HG03469 (cell line): ENCODE measurements around the gene ABCF3.

Source experiments
- ATAC-seq: cut with Tn5 transposase; IDR thresholded peaks from one replicate; pipeline ENCODE4 v1.9.1; 2021; ENCODE audit warnings: mild to moderate bottlenecking, moderate library complexity, moderate number of reproducible peaks; ENCODE audit not compliant: unreplicated experiment

The ABCF3 gene

DNA sequence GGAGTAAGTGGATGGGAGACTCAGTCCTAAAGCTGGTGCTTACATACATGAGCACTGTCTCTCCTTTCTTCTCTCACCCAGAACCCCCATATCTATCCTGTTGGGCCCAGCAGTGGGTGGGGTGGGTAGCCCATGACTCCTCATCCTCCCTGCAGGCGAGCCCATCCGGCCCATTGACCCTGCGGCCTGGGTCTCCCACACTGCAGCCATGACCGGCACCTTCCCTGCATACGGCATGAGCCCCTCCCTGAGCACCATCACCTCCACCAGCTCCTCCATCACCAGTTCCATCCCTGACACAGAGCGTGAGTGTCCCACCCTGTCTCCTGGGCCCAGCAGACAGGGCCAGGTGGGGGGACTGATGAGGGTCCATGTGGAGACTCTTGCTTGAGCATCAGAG is 19.3 kb upstream of the ABCF3 start:
- no peak for ATAC-seq

DNA sequence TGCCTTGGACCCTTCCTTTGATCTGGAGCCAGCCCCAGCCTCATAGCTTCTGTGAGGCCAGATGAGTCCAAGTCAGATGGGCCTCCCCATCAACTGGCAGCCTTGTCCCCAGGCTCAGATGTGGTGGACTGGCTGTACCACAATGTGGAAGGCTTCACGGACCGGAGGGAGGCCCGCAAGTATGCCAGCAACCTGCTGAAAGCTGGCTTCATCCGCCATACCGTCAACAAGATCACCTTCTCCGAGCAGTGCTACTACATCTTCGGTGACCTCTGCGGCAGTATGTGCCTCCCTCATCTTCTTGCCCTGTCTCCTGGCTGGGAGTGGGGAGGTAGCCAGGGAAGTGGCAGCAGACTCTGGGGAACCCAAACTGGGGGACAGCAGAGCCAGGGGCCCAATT is 18.2 kb upstream of the ABCF3 start:
- ATAC-seq, result no peak

DNA sequence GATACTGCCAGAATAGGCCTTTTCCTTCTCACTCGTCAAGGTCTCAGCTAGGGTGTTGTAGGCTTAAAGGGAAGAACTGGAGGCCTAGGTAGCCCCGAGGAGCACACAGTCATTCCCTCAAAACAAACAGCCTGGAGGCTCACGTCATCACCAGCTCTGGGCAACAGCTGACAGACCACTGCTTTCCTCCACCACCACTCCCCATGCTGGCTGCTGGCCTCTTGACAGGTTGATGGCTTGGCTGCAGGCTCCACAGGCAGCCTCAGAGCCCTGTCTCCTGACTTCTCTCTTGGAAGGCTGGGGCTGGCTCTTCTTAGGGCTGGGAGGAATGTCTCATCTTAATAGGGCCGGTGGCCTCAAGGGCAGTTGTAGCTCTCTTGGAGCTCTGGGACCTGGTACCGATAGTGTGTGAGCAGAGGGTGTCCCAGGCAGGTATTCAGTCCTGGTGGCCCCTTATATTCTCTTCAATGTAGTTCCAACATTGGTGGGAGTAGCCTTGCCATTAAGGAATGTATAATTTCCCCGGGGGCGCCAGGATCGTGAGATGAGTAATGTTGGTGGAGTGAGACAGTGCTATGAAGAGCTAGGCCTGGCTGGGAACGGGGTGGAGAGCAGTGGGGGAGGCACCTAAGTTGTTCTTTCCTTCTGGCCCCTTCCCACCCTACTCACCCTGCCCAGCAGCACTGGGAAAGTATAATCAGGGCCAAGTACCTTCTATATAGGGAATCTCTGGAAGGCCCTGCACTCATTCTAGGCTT is 17.5 kb upstream of the ABCF3 start:
- no peak for ATAC-seq

DNA sequence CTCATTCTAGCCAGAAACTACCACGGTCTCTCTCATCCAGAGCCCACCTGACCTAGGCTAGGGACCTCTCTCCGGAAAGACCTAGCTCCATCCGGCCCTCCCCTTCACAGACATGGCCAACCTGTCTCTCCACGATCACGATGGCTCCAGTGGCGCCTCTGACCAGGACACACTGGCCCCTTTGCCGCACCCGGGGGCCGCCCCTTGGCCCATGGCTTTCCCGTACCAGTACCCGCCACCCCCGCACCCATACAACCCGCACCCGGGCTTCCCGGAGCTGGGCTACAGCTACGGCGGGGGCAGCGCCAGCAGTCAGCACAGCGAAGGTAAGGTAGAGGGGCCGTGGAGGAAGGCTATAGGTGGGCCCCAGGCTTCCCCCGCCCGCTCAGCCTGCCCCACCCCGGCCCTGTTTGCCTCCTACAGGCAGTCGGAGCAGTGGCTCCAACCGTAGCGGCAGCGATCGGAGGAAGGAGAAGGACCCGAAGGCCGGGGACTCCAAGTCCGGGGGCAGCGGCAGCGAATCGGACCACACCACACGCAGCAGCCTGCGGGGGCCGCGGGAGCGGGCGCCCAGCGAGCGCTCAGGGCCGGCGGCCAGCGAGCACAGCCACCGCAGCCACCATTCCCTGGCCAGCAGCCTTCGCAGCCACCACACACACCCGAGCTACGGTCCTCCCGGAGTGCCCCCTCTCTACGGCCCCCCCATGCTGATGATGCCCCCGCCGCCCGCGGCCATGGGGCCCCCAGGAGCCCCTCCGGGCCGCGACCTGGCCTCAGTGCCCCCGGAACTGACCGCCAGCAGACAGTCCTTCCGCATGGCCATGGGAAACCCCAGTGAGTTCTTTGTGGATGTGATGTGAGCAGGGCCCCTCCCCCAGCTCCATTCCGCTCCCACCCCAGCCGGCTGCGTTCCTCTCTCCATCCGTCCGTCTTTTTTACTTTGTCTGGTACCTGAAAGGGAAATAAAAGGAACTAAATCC is 15.8 kb upstream of the ABCF3 start:
- no peak for ATAC-seq

DNA sequence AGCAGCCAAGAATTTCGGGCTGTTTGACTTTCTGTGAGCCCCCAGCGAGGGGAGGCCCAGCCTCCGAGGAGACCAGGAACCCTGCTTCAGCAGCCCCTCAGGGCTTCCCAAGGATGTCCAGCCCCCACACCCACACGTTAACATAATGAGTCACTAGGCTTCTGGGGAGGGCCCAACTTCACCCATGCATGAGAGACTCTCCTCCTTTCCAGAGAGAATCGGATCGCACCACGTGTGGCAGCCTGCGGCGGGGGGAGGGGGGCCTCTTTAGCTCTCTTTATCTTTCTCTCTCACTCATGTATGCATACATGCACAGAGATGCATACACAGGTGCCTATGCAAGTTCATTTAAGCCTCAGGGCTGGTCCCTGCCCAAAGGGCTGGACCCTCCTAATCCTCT is 14.4 kb upstream of the ABCF3 start:
- ATAC-seq, result no peak

DNA sequence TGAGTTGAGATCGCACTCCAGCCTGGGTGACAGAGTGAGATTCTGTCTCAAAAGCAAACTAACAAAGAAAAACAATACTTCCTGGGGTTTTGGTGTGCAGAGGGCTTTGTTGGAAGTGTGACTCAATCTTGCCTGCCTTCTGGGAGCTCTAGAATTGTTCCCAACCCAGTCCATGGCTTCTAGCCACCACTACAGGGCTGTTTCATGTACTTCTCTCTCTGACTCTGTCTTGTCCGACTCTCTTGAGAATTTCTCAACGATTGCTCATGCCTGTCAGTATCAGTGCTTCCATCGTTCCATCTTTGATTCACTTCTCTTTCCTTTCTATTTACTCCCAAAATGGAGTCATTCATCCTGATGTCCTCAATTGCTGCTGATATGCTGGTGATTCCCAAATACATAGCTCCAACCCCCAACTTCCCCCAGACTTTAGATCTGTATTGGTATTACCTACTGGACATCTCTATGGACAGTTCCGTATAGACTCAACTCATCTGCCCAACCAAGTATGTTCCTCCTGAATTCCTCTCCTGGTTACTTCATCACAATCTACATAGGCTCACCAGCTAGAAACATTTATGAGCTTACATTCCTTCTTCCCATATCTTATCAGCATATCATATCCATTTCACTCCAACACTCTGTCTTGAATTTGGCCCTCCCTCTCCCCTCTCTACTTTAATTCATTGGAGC is 13.2 kb upstream of the ABCF3 start:
- no peak for ATAC-seq

DNA sequence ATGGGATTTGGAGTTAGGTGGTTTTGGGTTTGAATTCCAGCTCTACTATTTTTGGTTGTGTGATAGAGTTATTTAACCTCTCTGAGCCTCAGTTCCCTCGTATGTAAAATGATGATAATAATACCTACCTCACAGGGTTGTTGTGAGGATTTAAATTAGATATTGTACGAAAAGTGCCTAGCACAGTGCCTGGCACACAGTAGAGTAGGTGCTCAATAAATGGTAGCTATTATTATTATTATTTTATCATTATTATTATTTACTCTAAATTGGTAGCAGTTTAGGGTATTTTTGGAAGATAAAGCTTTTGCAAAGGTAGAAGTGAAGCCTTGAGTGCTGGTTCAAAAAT is 12.7 kb upstream of the ABCF3 start:
- ATAC-seq, result no peak

DNA sequence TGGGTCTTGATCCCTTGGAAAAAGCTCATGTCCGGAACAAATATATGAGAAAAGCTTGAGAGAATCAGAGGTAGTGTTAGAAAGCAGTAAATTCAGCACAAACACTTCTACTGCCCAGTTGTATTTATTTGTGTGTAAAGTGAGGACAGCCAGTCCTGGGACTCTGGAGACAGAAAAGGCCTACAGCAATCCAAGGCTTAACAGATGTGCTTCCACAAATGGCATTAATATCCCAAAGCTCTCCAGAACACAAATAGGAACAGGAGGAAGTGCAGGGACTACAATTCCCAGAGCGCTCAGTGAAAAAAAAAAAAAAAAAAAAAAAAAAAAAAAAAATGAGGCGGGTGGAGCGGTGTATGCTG is 11.7 kb upstream of the ABCF3 start:
- no peak for ATAC-seq

DNA sequence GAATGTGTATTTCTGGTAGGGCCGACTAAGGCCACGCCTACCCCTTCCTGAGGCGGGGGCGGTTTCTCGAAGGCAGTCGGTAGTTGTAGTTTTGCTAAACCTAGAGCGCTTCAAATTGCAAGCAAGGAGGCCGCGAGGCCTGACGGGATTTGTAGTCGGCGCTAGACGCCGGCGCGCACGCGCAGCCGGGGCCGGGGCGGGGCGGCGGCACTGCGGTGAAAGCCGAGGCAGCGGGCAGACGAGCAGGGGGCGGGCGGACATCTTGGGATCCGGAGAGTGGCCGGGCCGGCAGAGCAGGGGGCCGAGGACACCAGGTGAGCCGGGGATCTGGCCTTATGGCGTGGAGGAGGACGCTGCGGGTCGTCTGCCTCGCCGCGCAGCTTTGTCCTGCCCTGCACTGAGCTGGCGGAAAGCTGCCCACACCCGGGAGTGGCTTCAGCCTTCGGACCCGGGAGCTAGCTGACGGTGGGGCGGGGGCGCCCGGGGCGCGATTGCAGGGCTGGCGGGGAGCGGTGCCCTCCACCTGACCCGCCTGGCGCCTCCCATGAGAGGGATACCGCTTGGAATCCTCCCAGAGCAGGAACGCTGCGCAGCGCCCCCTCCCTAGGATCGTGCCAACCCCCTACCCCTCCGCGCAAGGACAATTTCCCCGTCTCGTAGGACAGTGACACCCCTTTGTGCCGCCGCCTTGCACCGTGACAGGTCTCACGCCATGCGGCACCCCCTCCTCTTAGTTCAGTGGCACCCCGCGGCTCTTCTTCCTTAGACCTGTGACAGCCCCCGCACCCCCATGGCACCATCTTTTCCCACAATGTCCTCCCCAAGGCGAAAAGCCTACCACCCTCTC is 11.1 kb upstream of the ABCF3 start, which contains the start of gene AP2M1:
TSS of gene AP2M1 (plus strand) at position 210 of the 847 bp plus-strand sequence. CDS start 2,139 bp downstream, outside the sequence.
- peak; percentile 83 for ATAC-seq

DNA sequence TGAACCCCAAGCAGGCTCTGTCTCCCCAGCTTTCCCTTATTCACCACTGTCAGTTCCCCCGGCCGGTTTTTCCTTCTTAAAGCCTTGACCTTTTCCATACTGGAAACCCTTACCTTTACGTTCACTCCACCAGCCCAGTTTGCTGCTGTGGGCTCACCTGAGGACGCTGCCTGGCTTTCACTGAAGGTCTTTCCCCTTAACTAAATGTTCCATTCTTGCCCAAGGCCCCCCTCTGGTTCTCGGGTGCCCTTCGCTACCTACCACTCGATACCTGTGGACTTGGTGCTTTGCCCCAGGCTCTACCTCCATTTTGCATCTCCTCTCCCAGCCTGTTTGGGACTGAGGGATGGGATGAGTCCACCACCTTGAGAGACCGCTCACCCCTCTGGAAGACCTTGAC is 10.5 kb upstream of the ABCF3 start:
- no peak for ATAC-seq

DNA sequence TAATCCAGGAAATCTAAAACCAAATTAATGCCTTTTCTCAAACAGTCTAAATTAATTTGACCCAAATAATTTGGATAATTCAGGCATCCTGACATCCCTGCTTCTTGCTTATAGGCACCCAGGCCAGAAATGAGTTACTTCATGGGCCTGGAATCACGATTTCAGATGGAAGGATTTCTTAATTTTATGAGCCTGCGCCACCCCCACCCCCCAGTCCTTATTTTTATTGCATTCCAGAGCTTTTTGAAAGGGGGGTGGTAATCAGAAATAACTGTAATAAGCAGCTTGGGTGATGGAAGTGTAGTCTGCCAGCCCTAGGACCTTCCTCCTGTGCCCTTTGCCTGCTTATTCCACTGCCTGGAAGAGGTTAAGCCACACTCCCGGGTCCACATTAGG is 10.0 kb upstream of the ABCF3 start:
- ATAC-seq, result no peak

DNA sequence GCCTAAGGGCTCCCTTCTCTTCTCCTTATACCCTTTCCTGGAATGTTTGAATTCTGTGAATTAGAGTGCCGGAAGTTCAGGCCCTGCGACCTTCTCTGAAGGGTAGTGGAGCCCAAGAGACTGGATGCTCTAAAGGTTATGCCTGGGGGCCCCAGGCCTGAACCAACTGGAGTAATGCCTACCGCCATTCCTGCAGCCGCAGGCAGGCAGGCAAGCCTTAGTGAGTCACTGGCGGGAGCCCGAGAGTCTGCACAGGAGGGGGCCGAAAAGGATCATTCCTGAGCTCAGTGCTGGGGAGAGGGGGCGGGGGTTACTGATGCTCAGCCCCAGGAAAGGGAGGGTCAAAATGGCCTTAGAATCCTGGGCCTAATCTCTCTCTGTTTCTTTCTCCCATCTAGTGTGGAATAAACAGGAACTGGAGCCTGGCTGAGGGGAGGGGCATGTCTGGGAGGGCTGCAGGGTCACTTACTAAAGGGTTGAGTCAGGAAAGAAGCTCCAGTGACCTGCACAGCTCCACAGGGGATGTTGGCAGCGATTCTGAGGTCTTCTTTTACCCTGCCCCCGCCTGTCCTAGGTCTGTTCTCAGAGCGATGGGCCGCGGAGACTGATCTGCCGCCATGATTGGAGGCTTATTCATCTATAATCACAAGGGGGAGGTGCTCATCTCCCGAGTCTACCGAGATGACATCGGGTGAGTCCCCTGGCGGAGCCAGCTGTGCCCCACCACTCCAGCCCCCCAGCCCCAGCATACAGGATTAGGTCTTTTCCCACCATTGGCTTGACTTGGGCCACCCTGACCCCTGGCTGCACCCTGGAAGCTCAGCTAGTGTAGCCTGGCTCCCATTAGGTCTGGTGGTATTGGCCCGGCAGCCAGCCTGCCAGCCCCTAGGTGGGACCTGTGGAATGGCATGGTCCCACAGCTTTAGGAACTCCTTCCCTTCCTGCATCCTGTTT is 9.3 kb upstream of the ABCF3 start:
- ATAC-seq, result no peak

DNA sequence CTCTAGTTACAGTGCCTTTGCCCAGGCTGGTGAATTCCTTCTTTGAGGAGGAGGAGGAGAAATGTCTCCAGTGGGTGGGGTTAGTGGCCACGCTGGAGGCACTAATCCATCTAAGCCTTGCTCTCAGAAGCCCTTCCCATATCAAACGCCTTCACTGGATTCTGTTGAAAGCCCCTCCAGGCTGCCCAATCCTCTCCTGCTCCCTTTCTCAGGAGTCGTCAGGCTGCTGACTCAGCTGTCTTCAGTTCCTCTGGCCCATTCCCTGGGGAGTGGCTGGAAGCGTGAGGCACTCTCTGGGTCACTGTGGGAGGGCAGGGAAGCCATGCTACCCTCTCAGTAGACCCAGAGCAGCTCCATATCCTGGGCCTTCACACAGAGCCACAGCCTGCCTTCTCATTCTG is 8.7 kb upstream of the ABCF3 start:
- ATAC-seq, result no peak

DNA sequence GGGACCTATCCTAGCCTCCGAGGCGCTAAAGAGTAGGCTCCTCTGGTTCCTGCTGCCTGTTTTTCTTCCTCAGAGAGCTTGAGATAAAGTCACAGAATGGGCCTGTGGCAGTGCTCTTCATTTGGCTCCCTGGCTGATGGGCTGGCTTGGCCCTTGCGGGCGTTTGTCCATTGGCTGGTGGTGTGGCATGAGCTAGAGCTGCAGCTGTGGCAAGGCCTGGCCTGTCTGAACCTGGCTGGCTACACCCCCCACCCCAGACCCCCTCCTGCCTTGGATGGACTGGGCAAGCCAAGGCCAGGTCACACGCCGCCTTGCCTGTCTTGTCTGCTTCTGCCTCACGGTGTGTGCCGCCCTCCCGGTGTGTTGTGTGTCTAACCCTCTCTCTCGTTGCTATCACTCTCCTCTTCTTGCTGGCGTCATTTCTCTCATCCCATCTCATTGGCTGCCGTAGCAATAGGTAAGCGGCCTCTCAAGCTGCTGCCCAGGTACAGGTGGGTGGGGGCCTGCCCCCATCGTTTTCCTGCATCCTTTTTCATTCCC is 8.2 kb upstream of the ABCF3 start:
- no peak for ATAC-seq

DNA sequence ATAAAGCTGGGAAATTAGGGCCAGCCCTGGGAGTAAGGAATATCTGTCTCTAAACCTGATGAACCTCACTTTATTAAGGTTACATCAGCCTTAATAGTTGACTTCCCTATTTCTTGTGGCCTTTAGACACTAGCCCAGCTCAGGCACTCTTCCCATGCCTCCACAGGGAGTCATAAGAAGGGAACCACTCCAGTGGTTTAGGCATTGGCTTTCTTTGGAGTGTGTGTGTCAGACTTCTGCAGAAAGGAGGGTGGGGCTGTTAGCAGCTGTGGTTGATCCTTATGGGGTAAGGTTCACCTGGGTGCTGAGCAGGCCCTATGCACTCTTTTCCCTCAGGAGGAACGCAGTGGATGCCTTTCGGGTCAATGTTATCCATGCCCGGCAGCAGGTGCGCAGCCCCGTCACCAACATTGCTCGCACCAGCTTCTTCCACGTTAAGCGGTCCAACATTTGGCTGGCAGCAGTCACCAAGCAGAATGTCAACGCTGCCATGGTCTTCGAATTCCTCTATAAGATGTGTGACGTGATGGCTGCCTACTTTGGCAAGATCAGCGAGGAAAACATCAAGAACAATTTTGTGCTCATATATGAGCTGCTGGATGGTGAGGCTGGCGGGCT is 7.4 kb upstream of the ABCF3 start:
- no peak for ATAC-seq

DNA sequence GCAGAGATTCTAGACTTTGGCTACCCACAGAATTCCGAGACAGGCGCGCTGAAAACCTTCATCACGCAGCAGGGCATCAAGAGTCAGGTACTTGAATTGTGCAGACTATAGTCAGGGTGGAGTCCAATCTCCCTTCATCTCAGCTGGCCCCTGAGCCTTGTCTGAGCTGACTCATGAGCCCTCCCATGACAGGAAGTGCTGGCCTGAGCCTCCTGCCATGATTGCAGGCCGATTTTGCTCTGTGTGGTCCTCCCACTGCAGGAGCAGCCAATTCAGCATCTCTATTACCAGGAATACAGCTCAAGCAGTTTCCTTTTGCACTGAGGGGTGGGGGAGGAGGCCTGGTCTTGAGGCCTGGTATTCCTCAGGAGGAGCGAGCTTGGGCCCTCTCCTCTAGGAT is 5.8 kb upstream of the ABCF3 start:
- no peak for ATAC-seq

DNA sequence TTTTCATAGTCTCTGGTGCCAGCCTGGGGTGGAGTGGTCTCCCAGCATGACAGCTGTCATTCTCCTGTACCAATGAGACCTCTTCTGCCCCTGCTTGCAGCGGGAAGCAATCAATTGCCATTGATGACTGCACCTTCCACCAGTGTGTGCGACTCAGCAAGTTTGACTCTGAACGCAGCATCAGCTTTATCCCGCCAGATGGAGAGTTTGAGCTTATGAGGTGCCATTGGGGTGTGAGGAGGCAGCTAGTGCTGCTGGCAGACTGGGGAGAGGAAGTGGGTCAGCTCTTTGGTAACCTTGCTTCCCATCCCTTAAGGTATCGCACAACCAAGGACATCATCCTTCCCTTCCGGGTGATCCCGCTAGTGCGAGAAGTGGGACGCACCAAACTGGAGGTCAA is 4.4 kb upstream of the ABCF3 start:
- ATAC-seq, result no peak

DNA sequence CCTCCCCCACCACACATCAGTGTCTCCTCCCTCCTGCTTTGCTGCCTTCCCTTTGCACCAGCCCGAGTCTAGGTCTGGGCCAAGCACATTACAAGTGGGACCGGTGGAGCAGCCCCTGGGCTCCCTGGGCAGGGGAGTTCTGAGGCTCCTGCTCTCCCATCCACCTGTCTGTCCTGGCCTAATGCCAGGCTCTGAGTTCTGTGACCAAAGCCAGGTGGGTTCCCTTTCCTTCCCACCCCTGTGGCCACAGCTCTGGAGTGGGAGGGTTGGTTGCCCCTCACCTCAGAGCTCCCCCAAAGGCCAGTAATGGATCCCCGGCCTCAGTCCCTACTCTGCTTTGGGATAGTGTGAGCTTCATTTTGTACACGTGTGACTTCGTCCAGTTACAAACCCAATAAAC is 2.3 kb upstream of the ABCF3 start:
- no peak for ATAC-seq
